Retinal pigment epithelial cell (primary cell): ENCODE measurements around the gene SGMS1.

Source experiments
- DNase-seq: peaks from one replicate; pipeline ENCODE4 v3.0.0-alpha.2; 2010; ENCODE audit warnings: low read depth
- H3K4me3 ChIP-seq: 2 replicates; pipeline ENCODE4 v1.5.1; 2011; ENCODE audit warnings: mild to moderate bottlenecking, low read length, control low read depth, moderate library complexity
- CTCF ChIP-seq: conservative IDR thresholded peaks from 2 replicates; pipeline ENCODE4 v1.5.1; 2011; ENCODE audit warnings: low read depth, low read length, control low read depth, inconsistent platforms

SGMS1 gene

GRCh38 chr10:50293513-50294313 lies 330.0 kb downstream of the SGMS1 start:
- H3K4me3 ChIP-seq, result no peak overlapping the region
- TF ChIP-seq CTCF, result no peak
- DNase-seq, result no peak

GRCh38 chr10:50291261-50291850 lies 332.4 kb downstream of the SGMS1 start:
- no peak for DNase-seq
- TF ChIP-seq CTCF, result peak; percentile 53

GRCh38 chr10:50289196-50289595 lies 334.6 kb downstream of the SGMS1 start:
- DNase-seq, result no peak
- TF ChIP-seq CTCF, result no peak
- H3K4me3 ChIP-seq, result no peak overlapping the region

More at GRCh38 chr10:50291261-50291850, 332.4 kb downstream of the SGMS1 start:
- no peak overlapping the region for H3K4me3 ChIP-seq

- no peak for DNase-seq
Observed at GRCh38 chr10:50286996-50287803, 336.6 kb downstream of the SGMS1 start.

GRCh38 chr10:50286517-50286916 lies 337.2 kb downstream of the SGMS1 start:
- DNase-seq, result no peak
- H3K4me3 ChIP-seq, result no peak overlapping the region
- no peak for TF ChIP-seq CTCF

More at GRCh38 chr10:50286996-50287803, 336.6 kb downstream of the SGMS1 start:
- no peak overlapping the region for H3K4me3 ChIP-seq
- TF ChIP-seq CTCF, result no peak

- no peak for TF ChIP-seq CTCF
- no peak overlapping the region for H3K4me3 ChIP-seq
- no peak for DNase-seq
Observed at GRCh38 chr10:50281967-50282522, 341.7 kb downstream of the SGMS1 start.
